HEK293T (cell line): ENCODE results near the gene CDH5.

ENCODE experiments used
- CTCF ChIA-PET: fragments of 350-600 bp; formaldehyde crosslinking; extraction: SDS; loops from one replicate; lab custom pipeline; 2021; ENCODE audit warnings: antibody characterized with exemption, inconsistent platforms; lab: Yijun Ruan, JAX
- POLR2A ChIA-PET: fragments of 350-600 bp; formaldehyde crosslinking; extraction: SDS; loops from one replicate; lab custom pipeline; 2020; ENCODE audit warnings: antibody characterized with exemption, inconsistent platforms; lab: Yijun Ruan, JAX
- DNase-seq: peaks from one replicate; pipeline ENCODE4 v3.0.0; 2012; ENCODE audit warnings: mixed read lengths; ENCODE audit errors: extremely low spot score
- ARNT ChIP-seq: fragments of 450-650 bp; IDR thresholded peaks from 2 replicates; pipeline ENCODE4 v1.6.1; 2017; ENCODE audit warnings: mild to moderate bottlenecking
- BHLHE40 ChIP-seq: fragments of 450-650 bp; IDR thresholded peaks from 2 replicates; pipeline ENCODE4 v1.6.1; 2016; ENCODE audit warnings: mild to moderate bottlenecking, moderate library complexity, borderline replicate concordance
- CTBP1 ChIP-seq: fragments of 450-650 bp; IDR thresholded peaks from 2 replicates; pipeline ENCODE4 v1.6.1; 2016; ENCODE audit warnings: borderline replicate concordance
- ELF4 ChIP-seq: fragments of 450-650 bp; IDR thresholded peaks from 2 replicates; pipeline ENCODE4 v1.6.1; 2017; ENCODE audit warnings: antibody characterized with exemption
- FOXA1 ChIP-seq: fragments of 450-650 bp; IDR thresholded peaks from 2 replicates; pipeline ENCODE4 v1.6.1; 2016; ENCODE audit warnings: mild to moderate bottlenecking
- FOXK2 ChIP-seq: fragments of 450-650 bp; IDR thresholded peaks from 2 replicates; pipeline ENCODE4 v1.6.1; 2016; ENCODE audit warnings: mild to moderate bottlenecking
- FOXM1 ChIP-seq: fragments of 450-650 bp; IDR thresholded peaks from 2 replicates; pipeline ENCODE4 v1.6.1; 2017; ENCODE audit warnings: mild to moderate bottlenecking, borderline replicate concordance
- HDGF ChIP-seq: fragments of 450-650 bp; IDR thresholded peaks from 2 replicates; pipeline ENCODE4 v1.6.1; 2017; ENCODE audit warnings: antibody characterized with exemption, borderline replicate concordance
- L3MBTL2 ChIP-seq: fragments of 450-650 bp; conservative IDR thresholded peaks from 2 replicates; pipeline ENCODE4 v1.6.1; 2016; ENCODE audit warnings: mild to moderate bottlenecking
- LEF1 ChIP-seq: fragments of 450-650 bp; IDR thresholded peaks from 2 replicates; pipeline ENCODE4 v1.6.1; 2017; ENCODE audit warnings: mild to moderate bottlenecking, borderline replicate concordance
- NFRKB ChIP-seq: fragments of 450-650 bp; IDR thresholded peaks from 2 replicates; pipeline ENCODE4 v1.6.1; 2016; ENCODE audit warnings: mild to moderate bottlenecking, moderate library complexity
- SP1 ChIP-seq: fragments of 450-650 bp; IDR thresholded peaks from 2 replicates; pipeline ENCODE4 v1.6.1; 2017
- SUZ12 ChIP-seq: fragments of 450-650 bp; IDR thresholded peaks from 2 replicates; pipeline ENCODE4 v1.6.1; 2016; ENCODE audit warnings: mild to moderate bottlenecking
- TARDBP ChIP-seq: fragments of 450-650 bp; IDR thresholded peaks from 2 replicates; pipeline ENCODE4 v1.6.1; 2016
- ZNF384 ChIP-seq: fragments of 450-650 bp; IDR thresholded peaks from 2 replicates; pipeline ENCODE4 v1.6.1; 2016
- TF ChIP-seq, protein P1 (sequence below): fragments of 450-650 bp; IDR thresholded peaks from 2 replicates; pipeline ENCODE4 v1.6.1; 2016

Gene CDH5

DNA sequence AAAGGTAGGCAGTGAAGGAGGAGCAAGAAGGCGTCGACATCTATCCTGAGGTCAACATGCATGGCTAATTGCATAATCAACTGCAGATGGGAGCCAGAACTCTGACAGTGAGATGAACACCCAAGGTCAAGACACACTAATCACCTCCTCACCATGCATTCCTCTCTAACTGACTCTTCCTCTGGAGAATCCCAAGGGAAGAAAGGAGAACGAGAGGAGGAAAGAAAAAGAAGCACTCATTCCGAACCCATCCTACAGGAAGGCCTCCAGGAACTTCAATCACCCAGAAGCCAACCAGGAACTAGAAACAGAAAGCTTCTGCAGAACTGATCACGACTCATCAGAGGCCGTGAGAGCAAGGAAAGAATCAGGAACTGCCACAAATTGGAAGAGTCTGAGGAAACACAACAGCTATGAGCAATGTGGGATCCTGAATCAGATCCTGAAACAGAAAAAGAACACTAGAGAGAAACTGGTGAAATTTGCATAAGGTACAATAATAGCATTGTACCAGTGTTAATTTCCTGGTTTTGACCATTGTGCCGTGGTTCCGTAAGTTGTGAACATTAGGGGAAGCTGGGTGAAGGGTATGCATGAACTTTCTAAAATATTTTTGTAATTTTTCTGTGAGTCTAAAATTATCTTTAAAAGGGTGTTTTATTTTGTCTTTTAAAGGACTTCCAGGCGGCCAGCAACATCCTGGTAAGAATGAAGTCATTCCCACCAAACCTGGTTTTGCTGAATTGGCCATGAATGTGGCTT lies 50.6 kb downstream of the CDH5 start:
- no peak for DNase-seq
- ChIA-PET POLR2A (no interaction called here), CTCF (interaction anchor here (0.8 kb wide), 1 partner anchor 11 kb away, joined by 5 read pairs; no protein-coding TSS in a partner anchor)
- no peak for TF ChIP-seq ZNF384
- TF ChIP-seq LEF1: no peak
- no peak for TF ChIP-seq NFRKB
- no peak for TF ChIP-seq CTBP1
- no peak for TF ChIP-seq FOXK2
- TF ChIP-seq, protein P1, sequence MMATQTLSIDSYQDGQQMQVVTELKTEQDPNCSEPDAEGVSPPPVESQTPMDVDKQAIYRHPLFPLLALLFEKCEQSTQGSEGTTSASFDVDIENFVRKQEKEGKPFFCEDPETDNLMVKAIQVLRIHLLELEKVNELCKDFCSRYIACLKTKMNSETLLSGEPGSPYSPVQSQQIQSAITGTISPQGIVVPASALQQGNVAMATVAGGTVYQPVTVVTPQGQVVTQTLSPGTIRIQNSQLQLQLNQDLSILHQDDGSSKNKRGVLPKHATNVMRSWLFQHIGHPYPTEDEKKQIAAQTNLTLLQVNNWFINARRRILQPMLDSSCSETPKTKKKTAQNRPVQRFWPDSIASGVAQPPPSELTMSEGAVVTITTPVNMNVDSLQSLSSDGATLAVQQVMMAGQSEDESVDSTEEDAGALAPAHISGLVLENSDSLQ: no peak
- no peak for TF ChIP-seq TARDBP
- TF ChIP-seq ARNT: no peak
- no peak for TF ChIP-seq HDGF
- TF ChIP-seq SP1: no peak
- TF ChIP-seq FOXA1: no peak
- no peak for TF ChIP-seq SUZ12
- TF ChIP-seq ELF4: no peak

GRCh38 chr16:66418165-66418962 lies 51.9 kb downstream of the CDH5 start:
- CTCF ChIA-PET: interaction anchor here (0.8 kb wide), 1 partner anchor 12 kb away, joined by 5 read pairs; no protein-coding TSS in a partner anchor
- TF ChIP-seq HDGF: no peak
- no peak for TF ChIP-seq CTBP1
- no peak for TF ChIP-seq SP1
- no peak for TF ChIP-seq L3MBTL2
- TF ChIP-seq LEF1: no peak
- TF ChIP-seq SUZ12: no peak
- TF ChIP-seq FOXK2: no peak
- TF ChIP-seq BHLHE40: no peak
- no peak for TF ChIP-seq FOXA1
- no peak for TF ChIP-seq ELF4
- POLR2A ChIA-PET: no interaction called here
- no peak for DNase-seq

- no peak for TF ChIP-seq SP1
- no peak for TF ChIP-seq LEF1
- no peak for TF ChIP-seq NFRKB
- TF ChIP-seq TARDBP: no peak
- no peak for TF ChIP-seq HDGF
- ChIA-PET CTCF (no interaction called here), POLR2A (no interaction called here)
- no peak for DNase-seq
Observed at GRCh38 chr16:66419527-66419926, 53.0 kb downstream of the CDH5 start.

GRCh38 chr16:66420396-66420795 lies 53.9 kb downstream of the CDH5 start:
- ChIA-PET POLR2A (no interaction called here), CTCF (no interaction called here)
- TF ChIP-seq FOXK2: no peak
- no peak for TF ChIP-seq SP1
- TF ChIP-seq NFRKB: no peak
- no peak for DNase-seq

- no peak for TF ChIP-seq LEF1
- TF ChIP-seq TARDBP: no peak
- no peak for TF ChIP-seq HDGF
- no peak for TF ChIP-seq FOXM1
- TF ChIP-seq CTBP1: no peak
- no peak for TF ChIP-seq BHLHE40
- no peak for TF ChIP-seq FOXA1
- TF ChIP-seq L3MBTL2: no peak
- TF ChIP-seq, protein P1: no peak
- no peak for TF ChIP-seq FOXK2
- TF ChIP-seq ARNT: no peak
- TF ChIP-seq NFRKB: no peak
- no peak for TF ChIP-seq SP1
- TF ChIP-seq ELF4: no peak
- TF ChIP-seq SUZ12: no peak
- TF ChIP-seq ZNF384: no peak
- DNase-seq: no peak
- CTCF ChIA-PET: no interaction called here
- POLR2A ChIA-PET: no interaction called here
Observed at GRCh38 chr16:66421891-66422290, 55.4 kb downstream of the CDH5 start.

DNA sequence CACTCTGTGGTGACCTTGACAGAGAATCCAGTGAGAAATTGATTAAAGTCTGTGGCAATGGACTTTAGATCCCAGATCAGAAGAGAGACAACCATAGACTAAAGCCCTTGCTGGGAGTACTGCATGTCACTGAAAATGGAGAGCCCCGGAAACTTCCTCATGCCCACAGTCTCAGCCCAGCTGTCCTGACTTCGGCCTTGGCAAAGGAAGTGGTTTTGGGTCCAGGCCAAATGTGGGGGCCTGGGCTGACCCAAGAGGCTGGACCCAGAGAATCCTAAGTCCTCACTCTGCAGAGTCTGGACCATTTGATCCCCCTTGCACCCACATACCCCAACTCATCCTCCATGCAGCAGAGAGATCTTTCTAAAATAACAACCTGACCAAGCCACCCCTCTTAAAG lies 55.9 kb downstream of the CDH5 start:
- no peak for DNase-seq
- ChIA-PET POLR2A (no interaction called here), CTCF (no interaction called here)
- TF ChIP-seq TARDBP: no peak
- TF ChIP-seq BHLHE40: no peak
- TF ChIP-seq ARNT: no peak
- TF ChIP-seq NFRKB: no peak
- TF ChIP-seq SUZ12: no peak
- TF ChIP-seq ELF4: no peak
- TF ChIP-seq ZNF384: no peak
- TF ChIP-seq L3MBTL2: no peak
- TF ChIP-seq CTBP1: no peak
- no peak for TF ChIP-seq SP1
- no peak for TF ChIP-seq FOXM1
- no peak for TF ChIP-seq HDGF
- TF ChIP-seq FOXA1: no peak
- TF ChIP-seq, protein P1: no peak
- no peak for TF ChIP-seq LEF1
